HepG2 (cell line): ENCODE measurements around the gene SHLD1. TPM values are rescaled to one million over a fixed set of nuclear protein-coding genes. Genes with fewer than 3 reads are reported as not detected.
A peak's percentile ranks its signal among the peaks of the same experiment; 100 is the strongest.

Experiments
- AGO1 ChIP-seq: fragments of 200-400 bp; formaldehyde crosslinking; IDR thresholded peaks from 2 replicates; pipeline ENCODE4 v1.6.1; 2017; ENCODE audit warnings: mild to moderate bottlenecking, low read depth, low read length, moderate library complexity; ENCODE audit not compliant: poor library complexity, severe bottlenecking
- EEA1 ChIP-seq: sonication (generic); formaldehyde crosslinking; IDR thresholded peaks from 2 replicates; pipeline ENCODE4 v1.5.1; 2020; ENCODE audit warnings: mild to moderate bottlenecking, missing genetic modification reagents, borderline replicate concordance
- ESRRA ChIP-seq: sonication (generic); formaldehyde crosslinking; IDR thresholded peaks from 2 replicates; pipeline ENCODE4 v1.5.1; 2020; ENCODE audit warnings: mild to moderate bottlenecking, low read depth, missing genetic modification reagents
- GFI1 ChIP-seq: sonication (generic); formaldehyde crosslinking; IDR thresholded peaks from 2 replicates; pipeline ENCODE4 v1.5.0; 2020; ENCODE audit warnings: missing genetic modification reagents, mild to moderate bottlenecking, borderline replicate concordance
- HMG20A ChIP-seq: IDR thresholded peaks from 2 replicates; pipeline ENCODE4 v1.6.1; 2016; ENCODE audit warnings: borderline replicate concordance
- NFIB ChIP-seq: sonication (generic); formaldehyde crosslinking; IDR thresholded peaks from 2 replicates; pipeline ENCODE4 v1.9.0; 2021; ENCODE audit warnings: missing genetic modification reagents, mild to moderate bottlenecking, borderline replicate concordance
- NKX3-1 ChIP-seq: sonication (generic); formaldehyde crosslinking; IDR thresholded peaks from 2 replicates; pipeline ENCODE4 v1.5.0; 2020; ENCODE audit warnings: missing genetic modification reagents
- PTBP1 ChIP-seq: fragments of 200-400 bp; formaldehyde crosslinking; IDR thresholded peaks from 2 replicates; pipeline ENCODE4 v1.6.1; 2018; ENCODE audit warnings: low read length, low read depth; ENCODE audit not compliant: poor library complexity, severe bottlenecking
- RBAK ChIP-seq: sonication (generic); formaldehyde crosslinking; IDR thresholded peaks from 2 replicates; pipeline ENCODE4 v1.5.1; 2020; ENCODE audit warnings: mild to moderate bottlenecking, missing genetic modification reagents
- SATB2 ChIP-seq: sonication (generic); formaldehyde crosslinking; IDR thresholded peaks from 2 replicates; pipeline ENCODE4 v1.5.0; 2020; ENCODE audit warnings: missing genetic modification reagents
- SRSF1 ChIP-seq: fragments of 200-400 bp; formaldehyde crosslinking; optimal IDR thresholded peaks from 2 replicates; pipeline ENCODE3; 2017; ENCODE audit warnings: mild to moderate bottlenecking, low read depth, low read length, moderate library complexity
- TMF1 ChIP-seq: sonication (generic); formaldehyde crosslinking; IDR thresholded peaks from 2 replicates; pipeline ENCODE4 v1.8.1; 2022; ENCODE audit warnings: low read depth, missing genetic modification reagents
- YEATS2 ChIP-seq: sonication (generic); formaldehyde crosslinking; IDR thresholded peaks from 2 replicates; pipeline ENCODE4 v1.4.0; 2020; ENCODE audit warnings: missing genetic modification reagents, borderline replicate concordance
- ZBTB20 ChIP-seq: sonication (generic); formaldehyde crosslinking; IDR thresholded peaks from 2 replicates; pipeline ENCODE4 v1.8.1; 2023; ENCODE audit warnings: missing genetic modification reagents, low read depth, mild to moderate bottlenecking, borderline replicate concordance
- ZBTB42 ChIP-seq: sonication (generic); formaldehyde crosslinking; IDR thresholded peaks from 2 replicates; pipeline ENCODE4 v1.5.0; 2020; ENCODE audit warnings: mild to moderate bottlenecking, missing genetic modification reagents
- ZIK1 ChIP-seq: sonication (generic); formaldehyde crosslinking; IDR thresholded peaks from 2 replicates; pipeline ENCODE4 v1.5.0; 2020; ENCODE audit warnings: mild to moderate bottlenecking, low read depth, missing genetic modification reagents, borderline replicate concordance
- ZNF207 ChIP-seq: fragments of 450-650 bp; IDR thresholded peaks from 2 replicates; pipeline ENCODE4 v1.6.1; 2016; ENCODE audit warnings: antibody characterized with exemption, borderline replicate concordance
- ZNF235 ChIP-seq: sonication (generic); formaldehyde crosslinking; IDR thresholded peaks from 2 replicates; pipeline ENCODE4 v1.8.1; 2023; ENCODE audit warnings: mild to moderate bottlenecking, missing genetic modification reagents, borderline replicate concordance
- ZNF253 ChIP-seq: sonication (generic); formaldehyde crosslinking; IDR thresholded peaks from 2 replicates; pipeline ENCODE4 v1.8.0; 2022; ENCODE audit warnings: mild to moderate bottlenecking, missing genetic modification reagents, borderline replicate concordance
- ZNF256 ChIP-seq: sonication (generic); formaldehyde crosslinking; conservative IDR thresholded peaks from 2 replicates; pipeline ENCODE4 v1.4.0; 2020; ENCODE audit warnings: missing genetic modification reagents
- ZNF550 ChIP-seq: sonication (generic); formaldehyde crosslinking; IDR thresholded peaks from 2 replicates; pipeline ENCODE4 v1.4.0; 2020; ENCODE audit warnings: mild to moderate bottlenecking, missing genetic modification reagents, borderline replicate concordance
- ZNF660 ChIP-seq: sonication (generic); formaldehyde crosslinking; IDR thresholded peaks from 2 replicates; pipeline ENCODE4 v1.5.1; 2020; ENCODE audit warnings: mild to moderate bottlenecking, low read depth, missing genetic modification reagents, borderline replicate concordance
- ZNF772 ChIP-seq: sonication (generic); formaldehyde crosslinking; IDR thresholded peaks from 2 replicates; pipeline ENCODE4 v1.5.0; 2020; ENCODE audit warnings: mild to moderate bottlenecking, missing genetic modification reagents
- ZNF83 ChIP-seq: sonication (generic); formaldehyde crosslinking; IDR thresholded peaks from 2 replicates; pipeline ENCODE4 v1.4.0; 2020; ENCODE audit warnings: missing genetic modification reagents, mild to moderate bottlenecking, borderline replicate concordance
- polyA plus RNA-seq, 8 experiments: library from polyadenylated mRNA; depleted of rRNA in 3 of 8; stranded (reverse) in 7 of 8; unstranded in 1 of 8; fragments of >200 nt; fragmentation: Illumina TruSeq in 4 of 8; extraction: Trizol in 4 of 8; gene quantifications; 2 replicates each; pipeline versions ENCODE4 v1.2.1 to v1.2.3, GENCODE V29; 2011 to 2016; ENCODE audit warnings: low read depth in 4 of 8, missing spikeins in 1 of 8, mixed read lengths in 1 of 8; ENCODE audit not compliant: insufficient read depth in 1 of 8
- total RNA-seq, 5 experiments: library from RNA; depleted of rRNA; stranded (reverse); fragments of >200 nt; fragmentation: Illumina TruSeq; extraction: Trizol; gene quantifications; 2 replicates each; pipeline ENCODE4 v1.2.3, GENCODE V29; 2016; ENCODE audit warnings: low read depth in 1 of 5
- TF ChIP-seq, protein P1 (sequence below): sonication (generic); formaldehyde crosslinking; IDR thresholded peaks from 2 replicates; pipeline ENCODE4 v1.5.1; 2020; ENCODE audit warnings: missing genetic modification reagents, mild to moderate bottlenecking, borderline replicate concordance
- TF ChIP-seq, protein P2 (sequence below): sonication (generic); formaldehyde crosslinking; IDR thresholded peaks from 2 replicates; pipeline ENCODE4 v1.4.0; 2020; ENCODE audit warnings: missing genetic modification reagents
- TF ChIP-seq, protein P3 (sequence below): sonication (generic); formaldehyde crosslinking; IDR thresholded peaks from 2 replicates; pipeline ENCODE4 v1.5.0; 2020; ENCODE audit warnings: missing genetic modification reagents

SHLD1 gene
- total and polyA plus RNA-seq, 2 of the 13 experiments (the other 11 are each of a cell fraction or from before 2014, with no cell fraction given), result 8.9 to 10.0 TPM

- TF ChIP-seq ZNF83 (CRISPR knock-in tag) (0 out of 2 replicates have a peak, but pooled peaks have one; percentile 43), ZNF772 (CRISPR knock-in tag) (0 out of 2 replicates have a peak, but pooled peaks have one; percentile 48), EEA1 (CRISPR knock-in tag) (no peak), ZNF235 (no peak), ZNF207 (no peak), AGO1 (no peak), TMF1 (CRISPR knock-in tag) (0 out of 2 replicates have a peak, but pooled peaks have one; percentile 30), ZBTB42 (CRISPR knock-in tag) (no peak), ESRRA (no peak), SATB2 (no peak), ZIK1 (CRISPR knock-in tag) (no peak), NKX3-1 (peak; percentile 81), ZNF253 (CRISPR knock-in tag) (no peak), SRSF1 (no peak), YEATS2 (CRISPR knock-in tag) (no peak; the same call in 1 of the 2 replicates), ZNF660 (no peak), RBAK (no peak), NFIB (no peak), ZNF550 (CRISPR knock-in tag) (no peak), ZNF256 (CRISPR knock-in tag) (no peak), PTBP1 (no peak), GFI1 (peak; percentile 43), HMG20A (peak; percentile 92), ZBTB20 (CRISPR knock-in tag) (no peak)
- TF ChIP-seq, protein P1, sequence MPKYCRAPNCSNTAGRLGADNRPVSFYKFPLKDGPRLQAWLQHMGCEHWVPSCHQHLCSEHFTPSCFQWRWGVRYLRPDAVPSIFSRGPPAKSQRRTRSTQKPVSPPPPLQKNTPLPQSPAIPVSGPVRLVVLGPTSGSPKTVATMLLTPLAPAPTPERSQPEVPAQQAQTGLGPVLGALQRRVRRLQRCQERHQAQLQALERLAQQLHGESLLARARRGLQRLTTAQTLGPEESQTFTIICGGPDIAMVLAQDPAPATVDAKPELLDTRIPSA, result no peak
- TF ChIP-seq, protein P2, sequence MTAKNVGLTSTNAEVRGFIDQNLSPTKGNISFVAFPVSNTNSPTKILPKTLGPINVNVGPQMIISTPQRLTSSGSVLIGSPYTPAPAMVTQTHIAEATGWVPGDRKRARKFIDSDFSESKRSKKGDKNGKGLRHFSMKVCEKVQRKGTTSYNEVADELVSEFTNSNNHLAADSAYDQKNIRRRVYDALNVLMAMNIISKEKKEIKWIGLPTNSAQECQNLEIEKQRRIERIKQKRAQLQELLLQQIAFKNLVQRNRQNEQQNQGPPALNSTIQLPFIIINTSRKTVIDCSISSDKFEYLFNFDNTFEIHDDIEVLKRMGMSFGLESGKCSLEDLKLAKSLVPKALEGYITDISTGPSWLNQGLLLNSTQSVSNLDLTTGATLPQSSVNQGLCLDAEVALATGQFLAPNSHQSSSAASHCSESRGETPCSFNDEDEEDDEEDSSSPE, result peak; percentile 19; the same call in 1 of the 2 replicates
- TF ChIP-seq, protein P3, sequence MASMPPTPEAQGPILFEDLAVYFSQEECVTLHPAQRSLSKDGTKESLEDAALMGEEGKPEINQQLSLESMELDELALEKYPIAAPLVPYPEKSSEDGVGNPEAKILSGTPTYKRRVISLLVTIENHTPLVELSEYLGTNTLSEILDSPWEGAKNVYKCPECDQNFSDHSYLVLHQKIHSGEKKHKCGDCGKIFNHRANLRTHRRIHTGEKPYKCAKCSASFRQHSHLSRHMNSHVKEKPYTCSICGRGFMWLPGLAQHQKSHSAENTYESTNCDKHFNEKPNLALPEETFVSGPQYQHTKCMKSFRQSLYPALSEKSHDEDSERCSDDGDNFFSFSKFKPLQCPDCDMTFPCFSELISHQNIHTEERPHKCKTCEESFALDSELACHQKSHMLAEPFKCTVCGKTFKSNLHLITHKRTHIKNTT (CRISPR knock-in tag), result no peak
These were observed 31.9 kb downstream of the SHLD1 start (continued) for GRCh38 chr20:5781798-5782750.
